ENCODE measurements around the gene EPB42. TPM values are rescaled to one million over a fixed set of nuclear protein-coding genes. Genes with fewer than 3 reads are reported as not detected.
"Not testable (repeated sequence)": the region's sequence is repeated elsewhere in the genome, so short reads cannot be mapped to it uniquely, and the experiment has no call there.

The EPB42 gene
- polyA plus RNA-seq, 1 donor (not counting 4 experiments of a cell fraction or from before 2014, with no cell fraction given): not detected

DNA sequence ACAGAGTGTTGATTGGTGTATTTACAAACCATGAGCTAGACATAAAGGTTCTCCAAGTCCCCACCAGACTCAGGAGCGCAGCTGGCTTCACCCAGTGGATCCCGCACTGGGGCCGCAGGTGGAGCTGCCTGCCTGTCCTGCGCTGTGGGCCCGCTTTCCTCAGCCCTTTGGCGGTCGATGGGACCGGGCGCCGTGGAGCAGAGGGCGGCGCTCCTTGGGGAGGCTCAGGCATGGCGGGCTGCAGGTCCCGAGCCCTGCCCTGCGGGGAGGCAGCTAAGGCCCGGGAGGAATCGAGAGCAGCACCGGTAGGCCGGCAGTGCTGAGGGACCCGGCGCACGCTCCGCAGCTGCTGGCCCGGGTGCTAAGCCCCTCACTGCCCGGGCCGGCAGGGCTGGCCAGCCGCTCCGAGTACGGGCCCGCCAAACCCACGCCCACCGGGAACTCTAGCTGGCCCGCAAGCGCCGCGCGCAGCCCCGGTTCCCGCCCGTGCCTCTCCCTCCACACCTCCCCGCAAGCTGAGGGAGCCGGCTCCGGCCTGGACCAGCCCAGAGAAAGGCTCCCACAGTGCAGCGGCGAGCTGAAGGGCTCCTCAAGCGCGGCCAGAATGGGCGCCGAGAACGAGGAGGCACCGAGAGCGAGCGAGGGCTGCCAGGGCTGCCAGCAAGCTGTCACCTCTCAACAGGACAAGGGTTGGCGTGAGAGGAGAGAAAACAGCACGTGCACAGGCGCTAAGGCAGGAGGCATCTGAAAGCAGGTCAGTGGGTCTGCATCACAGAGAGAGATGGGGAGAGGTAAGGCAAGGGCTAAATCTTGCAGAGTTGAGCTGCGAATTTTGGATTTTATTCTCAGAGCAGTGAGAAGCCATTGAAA lies 5.9 kb upstream of the EPB42 start:
- Histone ChIP-seq H3K9me1 (ENCODE audit: control insufficient read depth, extremely low read depth, insufficient read depth, low read length) (no peaks in the 10 kb centered on the region), H4K20me1 (ENCODE audit: control insufficient read depth, extremely low read depth, insufficient read depth, low read length) (no peaks in the 10 kb centered on the region), H3K9me3 (ENCODE audit: control insufficient read depth, low read depth, low read length) (no peaks in the 10 kb centered on the region), H3K27me3 (ENCODE audit: control insufficient read depth, extremely low read depth, insufficient read depth, low read length) (no peaks in the 10 kb centered on the region), H3K36me3 (ENCODE audit: control insufficient read depth in 2 of 2, extremely low read depth in 1 of 2, insufficient read depth in 2 of 2, low read length in 2 of 2) (no peaks in the 10 kb centered on the region), H3K79me2 (ENCODE audit: control insufficient read depth, insufficient read depth, low read length) (no peaks in the 10 kb centered on the region), H3K9ac (ENCODE audit: control insufficient read depth, extremely low read depth, insufficient read depth, low read length) (no peak overlapping the region), H3K27ac (ENCODE audit: control insufficient read depth, insufficient read depth, low read length) (no peak overlapping the region), H3K4me3 (ENCODE audit: control insufficient read depth in 2 of 3, extremely low read depth in 1 of 3, insufficient read depth in 2 of 3, low read depth in 1 of 3, low read length in 3 of 3) (no peak overlapping the region), H2AFZ (ENCODE audit: control insufficient read depth, low read length) (no peak overlapping the region), H3K4me1 (ENCODE audit: control insufficient read depth, extremely low read depth, insufficient read depth, low read length) (no peaks in the 10 kb centered on the region), H3K4me2 (ENCODE audit: control insufficient read depth, extremely low read depth, insufficient read depth, low read depth, low read length) (no peak overlapping the region)
- FAIRE-seq (no peak), DNase-seq (ENCODE audit: low read depth, low spot score) (no peak)
- dilution Hi-C loops (cut with MboI; ENCODE audit: extremely low pct_ligation_motif_present, low sequenced_read_pairs): no loop called here
- TF ChIP-seq, protein P1, sequence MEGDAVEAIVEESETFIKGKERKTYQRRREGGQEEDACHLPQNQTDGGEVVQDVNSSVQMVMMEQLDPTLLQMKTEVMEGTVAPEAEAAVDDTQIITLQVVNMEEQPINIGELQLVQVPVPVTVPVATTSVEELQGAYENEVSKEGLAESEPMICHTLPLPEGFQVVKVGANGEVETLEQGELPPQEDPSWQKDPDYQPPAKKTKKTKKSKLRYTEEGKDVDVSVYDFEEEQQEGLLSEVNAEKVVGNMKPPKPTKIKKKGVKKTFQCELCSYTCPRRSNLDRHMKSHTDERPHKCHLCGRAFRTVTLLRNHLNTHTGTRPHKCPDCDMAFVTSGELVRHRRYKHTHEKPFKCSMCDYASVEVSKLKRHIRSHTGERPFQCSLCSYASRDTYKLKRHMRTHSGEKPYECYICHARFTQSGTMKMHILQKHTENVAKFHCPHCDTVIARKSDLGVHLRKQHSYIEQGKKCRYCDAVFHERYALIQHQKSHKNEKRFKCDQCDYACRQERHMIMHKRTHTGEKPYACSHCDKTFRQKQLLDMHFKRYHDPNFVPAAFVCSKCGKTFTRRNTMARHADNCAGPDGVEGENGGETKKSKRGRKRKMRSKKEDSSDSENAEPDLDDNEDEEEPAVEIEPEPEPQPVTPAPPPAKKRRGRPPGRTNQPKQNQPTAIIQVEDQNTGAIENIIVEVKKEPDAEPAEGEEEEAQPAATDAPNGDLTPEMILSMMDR (optimal IDR thresholded peaks at IDR 0.05 in 1 of 3, IDR thresholded peaks at IDR 0.05 in 1 of 3, conservative IDR thresholded peaks at IDR 0.05 in 1 of 3; ENCODE audit: extremely low read depth in 1 of 3, insufficient read depth in 2 of 3, low read length in 3 of 3): no peak
- no peak for TF ChIP-seq EZH2 (IDR thresholded peaks at IDR 0.05; ENCODE audit: low read length)

DNA sequence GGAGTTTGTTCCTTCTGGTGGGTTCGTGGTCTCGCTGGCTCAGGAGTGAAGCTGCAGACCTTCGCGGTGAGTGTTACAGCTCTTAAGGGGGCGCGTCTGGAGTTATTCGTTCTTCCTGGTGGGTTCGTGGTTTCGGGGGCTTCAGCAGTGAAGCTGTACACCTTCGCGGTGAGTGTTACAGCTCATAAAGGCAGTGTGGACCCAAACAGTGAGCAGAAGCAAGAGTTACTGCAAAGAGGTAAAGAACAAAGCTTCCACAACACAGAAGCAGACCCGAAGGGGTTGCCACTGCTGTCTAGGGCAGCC lies 5.1 kb upstream of the EPB42 start:
- H3K4me3 ChIP-seq (ENCODE audit: control insufficient read depth in 2 of 3, extremely low read depth in 1 of 3, insufficient read depth in 2 of 3, low read depth in 1 of 3, low read length in 3 of 3); dilution Hi-C loops (cut with MboI; ENCODE audit: extremely low pct_ligation_motif_present, low sequenced_read_pairs); H3K9me3 ChIP-seq (ENCODE audit: control insufficient read depth, low read depth, low read length); H3K27me3 ChIP-seq (ENCODE audit: control insufficient read depth, extremely low read depth, insufficient read depth, low read length); H3K9ac ChIP-seq (ENCODE audit: control insufficient read depth, extremely low read depth, insufficient read depth, low read length); H3K27ac ChIP-seq (ENCODE audit: control insufficient read depth, insufficient read depth, low read length); H3K9me1 ChIP-seq (ENCODE audit: control insufficient read depth, extremely low read depth, insufficient read depth, low read length); FAIRE-seq; H3K4me1 ChIP-seq (ENCODE audit: control insufficient read depth, extremely low read depth, insufficient read depth, low read length); H3K4me2 ChIP-seq (ENCODE audit: control insufficient read depth, extremely low read depth, insufficient read depth, low read depth, low read length); H4K20me1 ChIP-seq (ENCODE audit: control insufficient read depth, extremely low read depth, insufficient read depth, low read length); H3K36me3 ChIP-seq (ENCODE audit: control insufficient read depth in 2 of 2, extremely low read depth in 1 of 2, insufficient read depth in 2 of 2, low read length in 2 of 2); H2AFZ ChIP-seq (ENCODE audit: control insufficient read depth, low read length); H3K79me2 ChIP-seq (ENCODE audit: control insufficient read depth, insufficient read depth, low read length); DNase-seq (ENCODE audit: low read depth, low spot score): not testable (repeated sequence)
